GM12873 (cell line): ENCODE results near the gene APBA1.

Source experiments
- CTCF ChIP-seq: IDR thresholded peaks from 2 replicates; pipeline ENCODE4 v1.5.1; 2012; ENCODE audit warnings: low read depth, mild to moderate bottlenecking, moderate library complexity, low read length, control low read depth; ENCODE audit not compliant: insufficient read depth; ENCODE audit errors: missing control alignments

Gene APBA1

GRCh38 chr9:69411246-69411645, 260.9 kb downstream of the APBA1 start:
- no peak for TF ChIP-seq CTCF

- no peak for TF ChIP-seq CTCF
Measured at GRCh38 chr9:69400470-69400869, 271.7 kb downstream of the APBA1 start.

GRCh38 chr9:69397384-69398214, 274.6 kb downstream of the APBA1 start:
- TF ChIP-seq CTCF = no peak

- no peak for TF ChIP-seq CTCF
Measured at GRCh38 chr9:69396759-69397158, 275.4 kb downstream of the APBA1 start.

GRCh38 chr9:69395718-69396117, 276.5 kb downstream of the APBA1 start:
- TF ChIP-seq CTCF = no peak

GRCh38 chr9:69393425-69393824, 278.7 kb downstream of the APBA1 start:
- no peak for TF ChIP-seq CTCF

- TF ChIP-seq CTCF = no peak
Measured at GRCh38 chr9:69392826-69393225, 279.3 kb downstream of the APBA1 start.
